Measurements from ENCODE around the gene LRP4.

Gene LRP4

DNA sequence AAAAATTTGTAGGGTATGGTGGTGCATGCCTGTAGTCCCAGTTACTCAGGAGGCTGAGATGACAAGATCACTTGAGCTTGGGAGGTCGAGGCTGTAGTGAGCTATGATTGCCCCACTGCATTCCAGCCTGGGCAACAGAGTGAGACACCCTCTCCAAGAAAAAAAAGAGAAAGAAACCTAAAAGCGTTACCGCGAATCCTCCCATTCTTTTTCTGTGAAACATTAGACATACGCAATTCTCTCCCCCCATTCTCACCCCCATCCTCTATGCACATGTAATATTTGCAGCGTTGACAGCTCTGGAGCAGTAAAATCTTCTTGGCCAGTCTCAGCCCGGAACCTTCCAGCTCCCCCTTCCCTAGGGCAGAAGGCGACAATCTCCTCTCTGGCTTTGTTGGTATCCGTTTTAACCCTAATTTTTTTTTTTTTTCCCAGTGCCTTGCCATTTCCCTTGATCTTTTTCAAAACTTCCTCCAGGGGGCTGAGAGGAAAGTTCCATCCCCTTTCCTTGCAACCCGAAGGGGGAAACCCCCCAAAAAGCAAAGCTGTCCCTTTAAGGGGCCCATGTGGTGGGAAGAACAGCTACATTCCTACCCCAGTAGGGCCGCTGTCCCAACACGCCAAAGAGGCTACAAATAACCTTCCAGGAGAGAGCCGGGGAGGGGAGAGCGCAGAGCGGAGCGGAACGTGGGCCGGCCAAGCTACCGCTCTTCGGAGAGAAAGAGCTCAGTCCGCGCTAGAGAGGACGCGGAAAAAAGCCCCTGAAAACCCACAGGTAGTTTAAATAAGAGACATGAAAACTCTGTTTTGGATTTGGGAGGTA lies 1.9 kb downstream of the LRP4 start:
- no peak for ATAC-seq (replicated peaks; ENCODE audit: extremely low read depth, poor library complexity, severe bottlenecking)
- H3K4me1 Mint-ChIP-seq: peaks cover 23% of the 10 kb centered on the region
- H3K36me3 Mint-ChIP-seq (ENCODE audit: insufficient read depth): peaks cover 4% of the 10 kb centered on the region
- H3K27ac Mint-ChIP-seq (ENCODE audit: low read depth): no peak overlapping the region
- H3K4me3 Mint-ChIP-seq: peak overlapping the region; percentile 68
- no peaks in the 10 kb centered on the region for H3K9me3 Mint-ChIP-seq
- DNase-seq (ENCODE audit: low spot score in 2 of 2): no peak
- H3K27me3 Mint-ChIP-seq: peaks cover 92% of the 10 kb centered on the region

DNA sequence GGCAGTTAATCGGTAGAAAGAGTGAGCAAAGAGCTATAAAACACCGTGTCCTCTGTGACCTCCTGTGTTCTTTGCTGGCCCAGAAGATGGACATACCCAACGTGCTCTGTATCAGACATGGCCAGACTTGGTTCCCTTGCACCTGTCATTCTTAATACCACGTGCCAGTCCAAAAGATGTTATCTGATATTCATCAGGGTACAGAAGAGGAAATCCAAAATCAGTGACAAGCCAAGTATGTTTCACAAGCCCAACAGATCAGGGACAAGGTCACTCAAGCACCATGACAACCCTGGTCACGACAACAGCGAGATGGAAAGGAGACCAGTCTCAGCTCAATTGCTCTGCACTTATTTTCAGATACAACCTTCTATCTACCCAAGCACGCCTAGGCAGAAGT lies 3.4 kb downstream of the LRP4 start:
- H3K27ac Mint-ChIP-seq (ENCODE audit: low read depth): no peak overlapping the region
- no peak for ATAC-seq (replicated peaks; ENCODE audit: extremely low read depth, poor library complexity, severe bottlenecking)
- peaks cover 4% of the 10 kb centered on the region for H3K36me3 Mint-ChIP-seq (ENCODE audit: insufficient read depth)
- no peaks in the 10 kb centered on the region for H3K9me3 Mint-ChIP-seq
- peaks cover 23% of the 10 kb centered on the region for H3K4me1 Mint-ChIP-seq
- no peak overlapping the region for H3K4me3 Mint-ChIP-seq
- no peak for DNase-seq (ENCODE audit: low spot score in 2 of 2)
- H3K27me3 Mint-ChIP-seq: peaks cover 88% of the 10 kb centered on the region

DNA sequence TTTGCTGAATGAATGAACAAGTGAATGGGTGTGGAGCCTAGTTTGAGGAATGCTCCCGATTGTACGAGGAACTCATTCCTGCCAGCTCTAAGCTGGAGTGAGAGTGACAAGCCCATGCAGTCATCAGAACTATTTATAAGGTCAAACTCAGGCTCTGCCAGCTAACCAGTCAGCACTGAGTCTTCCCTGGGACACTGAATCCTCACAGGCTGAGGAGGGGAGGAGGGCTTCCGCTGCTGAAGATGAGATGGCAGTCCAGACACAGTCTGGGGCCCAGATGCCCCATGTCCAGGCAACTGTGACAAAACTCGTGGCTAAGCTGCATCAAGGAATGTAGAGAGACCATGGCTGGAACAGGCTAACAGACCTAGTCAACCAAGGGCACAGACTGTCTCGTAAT lies 4.0 kb downstream of the LRP4 start:
- ATAC-seq (replicated peaks; ENCODE audit: extremely low read depth, poor library complexity, severe bottlenecking): no peak
- no peak overlapping the region for H3K4me3 Mint-ChIP-seq
- no peak overlapping the region for H3K27ac Mint-ChIP-seq (ENCODE audit: low read depth)
- peaks cover 83% of the 10 kb centered on the region for H3K27me3 Mint-ChIP-seq
- H3K4me1 Mint-ChIP-seq: peaks cover 17% of the 10 kb centered on the region
- no peak for DNase-seq (ENCODE audit: low spot score in 2 of 2)
- H3K9me3 Mint-ChIP-seq: no peaks in the 10 kb centered on the region
- H3K36me3 Mint-ChIP-seq (ENCODE audit: insufficient read depth): peaks cover 4% of the 10 kb centered on the region

DNA sequence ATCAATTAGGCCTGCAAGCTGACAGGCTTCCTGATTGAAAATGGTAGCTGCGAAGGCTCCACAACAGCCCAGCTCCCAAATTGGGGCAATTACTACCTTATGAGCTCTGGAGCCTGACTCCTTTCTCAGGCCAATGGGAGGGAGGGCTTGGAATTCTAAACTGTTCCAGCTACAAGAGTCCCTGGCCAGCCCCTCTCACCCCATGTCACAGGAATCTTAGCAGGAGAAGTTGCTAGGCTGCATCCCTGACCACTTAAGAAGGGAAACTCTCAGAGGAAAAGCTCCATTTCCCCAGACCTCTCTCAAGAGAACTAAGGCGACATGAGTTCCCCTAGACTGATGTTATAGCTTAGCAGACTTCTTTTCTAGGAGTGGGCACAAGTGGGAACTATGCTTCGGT lies 4.9 kb downstream of the LRP4 start:
- Mint-ChIP-seq H3K27ac (ENCODE audit: low read depth) (no peak overlapping the region), H3K36me3 (ENCODE audit: insufficient read depth) (peaks cover 4% of the 10 kb centered on the region), H3K4me3 (no peak overlapping the region), H3K4me1 (peaks cover 10% of the 10 kb centered on the region), H3K9me3 (no peaks in the 10 kb centered on the region), H3K27me3 (peaks cover 82% of the 10 kb centered on the region)
- DNase-seq (ENCODE audit: low spot score in 2 of 2) (no peak), ATAC-seq (replicated peaks; ENCODE audit: extremely low read depth, poor library complexity, severe bottlenecking) (no peak)

DNA sequence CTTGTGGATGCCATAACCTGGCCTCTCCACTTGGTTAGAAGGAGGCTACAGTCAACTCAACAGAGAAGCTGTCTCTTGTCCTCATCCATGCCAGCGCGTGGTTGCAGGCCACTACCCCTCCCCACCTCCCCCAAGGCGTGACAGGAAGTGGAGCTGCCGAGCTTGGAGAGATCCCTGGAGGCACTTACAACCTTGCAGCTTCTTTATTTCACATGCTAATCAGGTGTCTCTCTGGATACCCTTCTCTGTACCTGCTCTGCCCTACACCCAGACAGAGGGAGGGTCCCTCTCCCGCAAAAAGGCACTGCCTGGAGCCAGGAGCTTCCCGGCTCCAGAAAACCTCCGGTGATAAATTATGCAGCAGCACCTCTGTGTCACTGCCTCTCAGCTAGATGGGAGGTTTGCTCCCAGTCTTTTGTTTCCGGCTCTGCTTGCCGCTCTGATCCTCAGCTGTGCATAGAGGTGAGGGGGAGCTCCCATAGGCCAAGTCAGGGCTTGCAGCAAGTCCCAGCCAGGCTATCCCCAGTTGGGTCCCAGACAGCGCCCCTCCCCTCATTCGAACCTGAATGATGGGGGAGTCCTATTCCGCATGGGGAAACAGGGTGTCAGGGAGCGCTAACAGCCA lies 5.7 kb downstream of the LRP4 start:
- Mint-ChIP-seq H3K27ac (ENCODE audit: low read depth) (no peak overlapping the region), H3K9me3 (no peaks in the 10 kb centered on the region), H3K4me1 (peaks cover 10% of the 10 kb centered on the region), H3K36me3 (ENCODE audit: insufficient read depth) (peaks cover 6% of the 10 kb centered on the region), H3K27me3 (peaks cover 81% of the 10 kb centered on the region), H3K4me3 (no peak overlapping the region)
- ATAC-seq (replicated peaks; ENCODE audit: extremely low read depth, poor library complexity, severe bottlenecking): no peak
- no peak for DNase-seq (ENCODE audit: low spot score in 2 of 2)

DNA sequence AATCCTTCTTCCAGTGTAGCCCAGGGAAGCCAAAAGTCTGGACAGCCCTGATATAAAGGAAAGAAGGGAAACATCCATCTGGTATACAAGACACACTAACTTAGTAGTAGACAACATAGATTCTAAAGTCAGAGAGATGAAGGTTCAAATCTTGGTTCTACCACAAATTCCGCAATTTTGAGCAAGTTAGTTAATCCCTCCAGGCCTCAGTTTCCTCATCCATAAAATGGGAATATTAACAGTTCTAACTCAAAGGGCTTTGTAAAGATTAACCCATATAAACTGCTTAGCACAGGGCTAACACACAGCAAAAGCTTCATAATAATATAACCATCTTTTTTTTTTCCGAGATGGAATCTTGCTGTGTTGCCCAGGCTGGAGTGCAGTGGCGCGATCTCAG lies 10.7 kb downstream of the LRP4 start:
- H3K27ac Mint-ChIP-seq (ENCODE audit: low read depth): no peak overlapping the region
- H3K27me3 Mint-ChIP-seq: peaks cover 54% of the 10 kb centered on the region
- no peaks in the 10 kb centered on the region for H3K9me3 Mint-ChIP-seq
- ATAC-seq (replicated peaks; ENCODE audit: extremely low read depth, poor library complexity, severe bottlenecking): no peak
- H3K4me3 Mint-ChIP-seq: no peak overlapping the region
- H3K36me3 Mint-ChIP-seq (ENCODE audit: insufficient read depth): peaks cover 4% of the 10 kb centered on the region
- no peak for DNase-seq (ENCODE audit: low spot score in 2 of 2)
- no peaks in the 10 kb centered on the region for H3K4me1 Mint-ChIP-seq

DNA sequence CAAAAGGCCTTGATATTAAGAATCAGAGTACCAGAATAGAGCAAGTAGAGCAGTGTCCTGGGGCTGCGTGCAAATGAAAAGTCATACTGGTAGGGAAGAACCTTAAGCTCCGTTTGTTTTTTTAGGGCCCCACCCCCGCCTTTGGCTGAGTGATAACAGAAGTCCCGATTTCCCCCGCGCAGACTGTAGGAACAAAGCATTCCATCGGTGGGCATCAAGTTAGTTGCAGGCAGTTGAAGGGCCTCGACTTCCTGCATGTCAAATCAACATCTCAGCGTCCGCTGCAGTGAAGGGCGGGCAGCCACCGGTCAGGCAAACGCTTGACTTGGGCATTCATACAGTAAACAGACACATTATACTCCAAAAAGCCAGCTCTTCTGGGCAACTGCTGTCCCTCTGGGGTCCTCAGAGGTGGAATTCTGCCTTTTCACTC lies 11.7 kb downstream of the LRP4 start:
- peaks cover 44% of the 10 kb centered on the region for H3K27me3 Mint-ChIP-seq
- H3K4me1 Mint-ChIP-seq: no peaks in the 10 kb centered on the region
- DNase-seq (ENCODE audit: low spot score in 2 of 2) (no peak), ATAC-seq (replicated peaks; ENCODE audit: extremely low read depth, poor library complexity, severe bottlenecking) (no peak)
- H3K36me3 Mint-ChIP-seq (ENCODE audit: insufficient read depth): peaks cover 4% of the 10 kb centered on the region
- no peak overlapping the region for H3K27ac Mint-ChIP-seq (ENCODE audit: low read depth)
- H3K4me3 Mint-ChIP-seq: no peak overlapping the region
- H3K9me3 Mint-ChIP-seq: no peaks in the 10 kb centered on the region

DNA sequence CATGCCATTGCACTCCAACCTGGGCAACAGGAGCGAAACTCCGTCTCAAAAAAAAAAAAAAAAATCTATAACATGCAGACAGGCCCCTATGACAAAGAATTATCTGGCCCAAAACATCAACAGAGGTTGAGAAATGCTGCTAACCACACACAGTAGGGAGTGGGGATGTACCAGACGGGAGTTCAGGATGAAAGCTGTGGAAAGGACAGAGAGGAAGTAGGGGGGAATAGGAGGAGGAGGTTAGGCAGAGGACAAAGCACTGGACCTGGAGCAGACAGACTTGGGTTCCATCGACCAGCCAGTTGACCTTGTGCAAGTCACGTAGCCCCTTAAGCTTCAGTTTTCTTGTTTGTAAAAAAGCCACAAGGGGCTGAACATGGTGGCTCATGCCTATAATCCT lies 12.5 kb downstream of the LRP4 start:
- Mint-ChIP-seq H3K36me3 (ENCODE audit: insufficient read depth) (peaks cover 5% of the 10 kb centered on the region), H3K4me1 (no peaks in the 10 kb centered on the region), H3K9me3 (no peaks in the 10 kb centered on the region), H3K27ac (ENCODE audit: low read depth) (no peak overlapping the region), H3K27me3 (peaks cover 37% of the 10 kb centered on the region), H3K4me3 (no peak overlapping the region)
- DNase-seq (ENCODE audit: low spot score in 2 of 2) (no peak), ATAC-seq (replicated peaks; ENCODE audit: extremely low read depth, poor library complexity, severe bottlenecking) (no peak)

DNA sequence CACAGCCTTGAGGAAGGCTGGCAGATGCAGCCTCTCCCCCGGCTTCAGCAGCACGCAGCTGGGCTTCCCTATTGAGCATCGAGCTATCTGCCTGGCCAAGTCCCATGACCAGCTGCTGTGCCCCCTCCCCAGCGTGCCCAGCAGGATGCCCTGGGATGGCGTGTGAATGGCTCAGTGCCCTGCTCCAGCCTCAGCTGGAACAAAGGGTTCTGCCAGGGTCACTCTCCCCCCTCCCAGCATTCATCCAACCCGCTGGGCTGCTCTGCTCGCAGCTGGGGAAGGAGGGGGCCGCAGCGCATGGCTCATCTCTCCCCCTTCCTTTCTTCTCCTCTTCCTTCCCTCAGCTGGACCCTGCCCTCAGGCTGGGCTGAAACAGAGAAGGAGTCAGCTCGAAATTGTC lies 14.5 kb downstream of the LRP4 start:
- Mint-ChIP-seq H3K4me3 (no peak overlapping the region), H3K27me3 (peaks cover 27% of the 10 kb centered on the region), H3K4me1 (no peaks in the 10 kb centered on the region), H3K27ac (ENCODE audit: low read depth) (no peak overlapping the region), H3K36me3 (ENCODE audit: insufficient read depth) (peaks cover 4% of the 10 kb centered on the region), H3K9me3 (no peaks in the 10 kb centered on the region)
- DNase-seq (ENCODE audit: low spot score in 2 of 2): no peak
- ATAC-seq (replicated peaks; ENCODE audit: extremely low read depth, poor library complexity, severe bottlenecking): no peak

DNA sequence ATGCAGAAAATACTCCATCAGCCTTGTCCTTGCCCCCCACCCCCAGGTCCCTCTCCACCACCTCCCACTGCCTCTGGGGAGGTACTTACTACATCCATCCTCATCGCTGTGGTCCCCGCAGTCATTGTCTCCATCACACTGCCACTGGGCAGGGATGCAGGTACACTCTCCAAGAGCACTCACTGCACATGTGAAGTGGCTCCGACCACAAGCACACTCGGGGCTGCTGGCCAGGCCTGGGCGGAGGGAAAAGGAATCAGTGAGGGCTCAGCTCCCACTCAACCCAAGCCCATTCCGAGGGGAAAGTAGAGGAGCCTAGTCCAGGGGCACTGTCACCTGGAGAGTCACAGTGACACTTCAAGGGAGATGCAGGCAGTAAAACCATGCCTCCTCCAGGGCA lies 15.7 kb downstream of the LRP4 start:
- Mint-ChIP-seq H3K27ac (ENCODE audit: low read depth) (no peak overlapping the region), H3K4me3 (no peak overlapping the region), H3K27me3 (peaks cover 24% of the 10 kb centered on the region), H3K4me1 (no peaks in the 10 kb centered on the region), H3K9me3 (no peaks in the 10 kb centered on the region), H3K36me3 (ENCODE audit: insufficient read depth) (peaks cover 2% of the 10 kb centered on the region)
- ATAC-seq (replicated peaks; ENCODE audit: extremely low read depth, poor library complexity, severe bottlenecking) (no peak), DNase-seq (ENCODE audit: low spot score in 2 of 2) (no peak)

DNA sequence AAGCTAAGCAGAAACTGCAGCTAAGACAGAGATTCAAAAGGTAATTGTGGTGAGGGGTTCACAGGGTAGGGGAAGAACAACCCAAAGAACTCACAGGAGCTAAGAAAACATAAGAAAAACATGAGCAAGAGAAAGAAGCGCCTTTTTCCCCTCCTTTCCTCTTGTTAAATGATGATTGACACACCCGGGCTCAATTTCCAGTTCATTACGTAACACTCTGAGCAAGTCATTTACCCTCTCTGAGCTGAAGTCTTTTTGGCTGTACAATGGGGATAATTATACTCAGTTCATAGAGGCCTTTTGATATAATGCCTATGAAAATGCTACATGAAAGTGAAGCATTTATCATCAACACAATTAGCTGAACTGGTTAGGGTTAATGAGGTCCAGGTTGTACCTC lies 17.2 kb downstream of the LRP4 start:
- Mint-ChIP-seq H3K27ac (ENCODE audit: low read depth) (no peak overlapping the region), H3K9me3 (no peaks in the 10 kb centered on the region), H3K4me3 (no peak overlapping the region), H3K27me3 (peaks cover 17% of the 10 kb centered on the region), H3K4me1 (no peaks in the 10 kb centered on the region), H3K36me3 (ENCODE audit: insufficient read depth) (peaks cover 2% of the 10 kb centered on the region)
- no peak for ATAC-seq (replicated peaks; ENCODE audit: extremely low read depth, poor library complexity, severe bottlenecking)
- no peak for DNase-seq (ENCODE audit: low spot score in 2 of 2)

DNA sequence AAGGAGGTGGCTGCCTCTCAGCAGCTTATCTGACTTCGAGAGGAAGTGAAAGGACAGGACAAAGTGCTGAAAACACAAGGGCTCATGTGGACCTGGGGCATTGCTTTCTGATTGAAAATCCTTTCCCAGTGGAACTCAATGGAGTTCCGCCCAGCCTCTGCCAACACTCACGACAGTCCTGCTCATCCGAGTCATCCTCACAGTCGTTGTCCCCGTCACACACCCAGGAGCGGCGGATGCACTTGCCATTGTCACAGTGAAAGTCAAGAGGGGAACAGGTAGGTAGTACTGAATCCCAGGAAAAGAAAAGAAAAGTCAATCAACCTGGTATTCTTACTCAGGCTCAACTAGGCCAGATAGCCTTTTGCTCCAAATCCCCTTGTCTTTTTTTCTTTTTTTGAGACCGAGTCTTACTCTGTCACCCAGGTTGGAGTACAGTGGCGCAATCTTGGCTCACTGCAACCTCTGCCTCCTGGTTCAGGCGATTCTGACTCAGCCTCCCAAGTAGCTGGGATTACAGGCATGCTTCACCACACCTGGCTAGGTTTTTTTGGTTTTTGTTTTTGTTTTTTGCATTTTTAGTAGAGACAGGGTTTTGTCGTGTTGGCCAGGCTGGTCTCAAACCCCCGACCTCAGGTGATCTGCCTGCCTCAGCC lies 18.1 kb downstream of the LRP4 start:
- ATAC-seq (replicated peaks; ENCODE audit: extremely low read depth, poor library complexity, severe bottlenecking) (no peak), DNase-seq (ENCODE audit: low spot score in 2 of 2) (no peak)
- Mint-ChIP-seq H3K36me3 (ENCODE audit: insufficient read depth) (peaks cover 2% of the 10 kb centered on the region), H3K27me3 (peaks cover 13% of the 10 kb centered on the region), H3K27ac (ENCODE audit: low read depth) (no peak overlapping the region), H3K4me1 (no peaks in the 10 kb centered on the region), H3K4me3 (no peak overlapping the region), H3K9me3 (no peaks in the 10 kb centered on the region)

DNA sequence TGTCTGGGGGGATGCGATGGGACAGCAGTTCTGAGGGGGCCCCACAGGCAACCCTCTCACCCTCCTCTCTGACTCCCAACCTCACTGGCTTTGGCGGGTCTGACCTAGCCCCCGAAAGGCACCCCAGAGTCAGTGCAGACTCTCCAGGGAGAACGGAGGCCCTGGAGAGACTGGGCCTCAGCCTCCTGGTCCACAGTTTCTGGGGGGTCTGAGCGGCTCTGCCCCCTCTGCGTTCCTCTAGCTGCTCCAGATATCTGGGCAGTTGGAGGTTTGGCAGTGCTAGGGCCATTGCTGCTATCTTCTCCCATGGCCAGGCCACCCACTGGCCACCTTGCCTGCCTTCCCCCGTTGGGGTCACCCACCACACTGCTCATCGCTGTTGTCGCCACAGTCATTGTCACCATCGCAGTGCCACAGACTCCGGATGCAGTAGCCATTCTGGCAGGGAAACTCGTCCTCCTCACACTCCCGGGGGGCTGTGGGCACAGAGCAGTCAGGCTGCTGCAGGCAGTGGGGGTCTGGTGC lies 18.8 kb downstream of the LRP4 start:
- ATAC-seq (replicated peaks; ENCODE audit: extremely low read depth, poor library complexity, severe bottlenecking) (no peak), DNase-seq (ENCODE audit: low spot score in 2 of 2) (no peak)
- Mint-ChIP-seq H3K4me1 (no peaks in the 10 kb centered on the region), H3K4me3 (no peak overlapping the region), H3K27me3 (peaks cover 10% of the 10 kb centered on the region), H3K36me3 (ENCODE audit: insufficient read depth) (peaks cover 2% of the 10 kb centered on the region), H3K27ac (ENCODE audit: low read depth) (no peak overlapping the region), H3K9me3 (no peaks in the 10 kb centered on the region)

Data from central memory CD8-positive, alpha-beta T cell (primary cell).